Measurements from ENCODE around the gene TIAM1. TPM values are rescaled to one million over a fixed set of nuclear protein-coding genes. Genes with fewer than 3 reads are reported as not detected.

The TIAM1 gene
- total RNA-seq, 1 donor from 2014 or later: 23.3 TPM

DNA sequence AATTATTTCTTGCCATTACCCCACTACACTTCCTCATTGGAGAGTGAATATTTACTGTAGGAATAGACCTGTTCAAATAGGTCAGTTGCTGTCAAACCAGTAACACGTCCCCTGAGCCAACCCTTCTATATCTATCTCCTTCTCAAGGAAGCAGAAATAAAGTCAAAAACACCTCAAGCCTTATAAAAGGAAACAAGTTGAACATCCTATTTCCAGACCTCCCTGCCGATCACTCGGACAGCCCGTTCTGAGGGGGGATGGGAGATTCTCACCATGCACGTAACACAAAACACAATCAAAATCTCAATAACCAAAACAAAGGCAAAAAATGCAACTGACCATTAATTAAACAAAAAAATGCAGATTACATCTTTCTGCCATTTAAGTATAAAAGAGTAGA lies 184.3 kb downstream of the TIAM1 start:
- TF ChIP-seq, protein P1, sequence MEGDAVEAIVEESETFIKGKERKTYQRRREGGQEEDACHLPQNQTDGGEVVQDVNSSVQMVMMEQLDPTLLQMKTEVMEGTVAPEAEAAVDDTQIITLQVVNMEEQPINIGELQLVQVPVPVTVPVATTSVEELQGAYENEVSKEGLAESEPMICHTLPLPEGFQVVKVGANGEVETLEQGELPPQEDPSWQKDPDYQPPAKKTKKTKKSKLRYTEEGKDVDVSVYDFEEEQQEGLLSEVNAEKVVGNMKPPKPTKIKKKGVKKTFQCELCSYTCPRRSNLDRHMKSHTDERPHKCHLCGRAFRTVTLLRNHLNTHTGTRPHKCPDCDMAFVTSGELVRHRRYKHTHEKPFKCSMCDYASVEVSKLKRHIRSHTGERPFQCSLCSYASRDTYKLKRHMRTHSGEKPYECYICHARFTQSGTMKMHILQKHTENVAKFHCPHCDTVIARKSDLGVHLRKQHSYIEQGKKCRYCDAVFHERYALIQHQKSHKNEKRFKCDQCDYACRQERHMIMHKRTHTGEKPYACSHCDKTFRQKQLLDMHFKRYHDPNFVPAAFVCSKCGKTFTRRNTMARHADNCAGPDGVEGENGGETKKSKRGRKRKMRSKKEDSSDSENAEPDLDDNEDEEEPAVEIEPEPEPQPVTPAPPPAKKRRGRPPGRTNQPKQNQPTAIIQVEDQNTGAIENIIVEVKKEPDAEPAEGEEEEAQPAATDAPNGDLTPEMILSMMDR (IDR thresholded peaks at IDR 0.05; ENCODE audit: partially characterized antibody, unreplicated experiment): no peak
- DNase-seq: no peak
- peak overlapping the region; percentile 91 for H3K4me3 Mint-ChIP-seq (ENCODE audit: unreplicated experiment)
- H3K27ac Mint-ChIP-seq (ENCODE audit: unreplicated experiment): no peak overlapping the region
- peaks cover 5% of the 10 kb centered on the region for H3K36me3 Mint-ChIP-seq (ENCODE audit: unreplicated experiment)
- no peaks in the 10 kb centered on the region for H3K27me3 Mint-ChIP-seq (ENCODE audit: unreplicated experiment)
- H3K4me1 Mint-ChIP-seq (ENCODE audit: low read depth, unreplicated experiment): peaks cover 24% of the 10 kb centered on the region
- peaks cover 2% of the 10 kb centered on the region for H3K9me3 Mint-ChIP-seq (ENCODE audit: unreplicated experiment)

DNA sequence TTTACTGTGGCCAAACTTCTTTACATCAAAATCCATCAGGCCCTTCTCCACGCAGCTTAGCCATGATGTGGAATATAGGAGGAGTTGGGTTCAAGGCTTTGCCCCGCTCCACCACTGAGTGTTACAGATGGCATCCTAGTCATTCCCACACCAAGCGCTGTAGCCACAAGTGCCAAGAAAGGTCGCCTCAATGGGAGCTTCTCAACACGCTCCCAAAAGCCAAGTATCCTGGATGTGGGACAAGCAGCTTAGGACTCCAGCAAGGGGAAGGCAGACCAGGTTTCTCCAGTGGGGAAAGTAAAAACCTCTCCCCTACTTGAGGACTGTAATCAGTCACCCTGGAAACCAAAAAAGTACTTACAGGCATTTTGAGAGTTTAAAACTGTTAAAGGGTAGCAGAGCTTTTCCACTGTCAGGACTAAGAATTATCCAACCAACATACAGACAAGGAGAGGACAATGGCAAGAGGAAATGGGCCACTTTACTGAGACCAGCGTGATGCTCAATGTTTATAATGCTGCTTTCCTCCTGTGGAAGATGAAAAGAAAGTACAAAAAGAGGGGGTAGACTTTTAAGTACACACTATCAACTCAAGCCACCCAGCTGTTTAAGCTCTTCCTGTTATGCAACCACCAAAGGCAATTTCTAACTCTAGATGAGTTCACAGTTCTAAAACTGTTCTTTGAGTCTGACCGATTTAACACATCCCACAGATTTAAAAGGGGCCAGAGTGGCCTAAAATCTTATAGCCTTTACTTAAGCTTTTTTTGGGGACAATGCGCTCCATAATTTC lies 185.1 kb downstream of the TIAM1 start:
- Mint-ChIP-seq H3K27me3 (ENCODE audit: unreplicated experiment) (peaks cover 1% of the 10 kb centered on the region), H3K27ac (ENCODE audit: unreplicated experiment) (no peak overlapping the region), H3K4me3 (ENCODE audit: unreplicated experiment) (no peak overlapping the region), H3K9me3 (ENCODE audit: unreplicated experiment) (peaks cover 2% of the 10 kb centered on the region), H3K4me1 (ENCODE audit: low read depth, unreplicated experiment) (peaks cover 24% of the 10 kb centered on the region), H3K36me3 (ENCODE audit: unreplicated experiment) (peaks cover 5% of the 10 kb centered on the region)
- DNase-seq: no peak
- TF ChIP-seq, protein P1 (IDR thresholded peaks at IDR 0.05; ENCODE audit: partially characterized antibody, unreplicated experiment): no peak

DNA sequence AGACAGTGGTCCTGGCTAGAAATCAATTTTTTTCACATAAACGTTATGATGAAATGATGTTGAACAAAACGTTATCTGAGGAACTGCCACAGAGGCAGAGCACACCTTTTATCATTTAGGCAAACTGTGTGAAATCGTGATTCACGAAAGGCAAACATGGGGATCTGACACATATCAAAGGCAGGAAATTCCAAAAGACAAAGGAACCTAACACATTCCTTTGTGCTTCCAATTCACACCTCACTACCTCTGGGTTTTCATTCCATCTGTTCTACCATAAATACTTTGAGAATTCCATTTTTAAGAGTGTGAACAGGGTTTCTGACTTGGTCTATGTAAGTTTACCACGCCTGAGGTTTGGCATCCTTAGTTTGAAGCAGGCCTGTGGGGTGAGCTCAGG lies 186.3 kb downstream of the TIAM1 start:
- TF ChIP-seq, protein P1 (IDR thresholded peaks at IDR 0.05; ENCODE audit: partially characterized antibody, unreplicated experiment): no peak
- Mint-ChIP-seq H3K4me1 (ENCODE audit: low read depth, unreplicated experiment) (peaks cover 22% of the 10 kb centered on the region), H3K9me3 (ENCODE audit: unreplicated experiment) (peaks cover 2% of the 10 kb centered on the region), H3K4me3 (ENCODE audit: unreplicated experiment) (no peak overlapping the region), H3K27ac (ENCODE audit: unreplicated experiment) (no peak overlapping the region), H3K27me3 (ENCODE audit: unreplicated experiment) (peaks cover 1% of the 10 kb centered on the region), H3K36me3 (ENCODE audit: unreplicated experiment) (peaks cover 5% of the 10 kb centered on the region)
- no peak for DNase-seq

DNA sequence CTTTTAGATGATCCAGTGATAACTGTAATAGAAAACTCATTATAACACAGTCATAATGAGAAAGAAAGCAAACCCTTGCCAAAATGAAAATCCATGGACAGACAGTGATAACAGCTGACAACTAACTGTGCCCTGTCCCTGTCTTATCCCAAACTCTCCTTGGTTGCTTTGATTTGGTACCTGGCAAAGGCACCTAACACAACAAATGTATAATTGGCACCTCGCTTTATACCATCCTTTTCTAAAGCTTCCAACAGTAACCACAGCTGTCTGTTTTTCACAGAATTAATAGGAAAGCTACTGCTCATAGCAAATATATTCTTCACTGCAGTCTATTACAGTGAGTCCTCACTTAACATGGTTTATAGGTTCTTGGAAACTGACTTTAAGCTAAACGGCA lies 187.4 kb downstream of the TIAM1 start:
- peaks cover 1% of the 10 kb centered on the region for H3K27me3 Mint-ChIP-seq (ENCODE audit: unreplicated experiment)
- peaks cover 17% of the 10 kb centered on the region for H3K4me1 Mint-ChIP-seq (ENCODE audit: low read depth, unreplicated experiment)
- H3K4me3 Mint-ChIP-seq (ENCODE audit: unreplicated experiment): no peak overlapping the region
- H3K27ac Mint-ChIP-seq (ENCODE audit: unreplicated experiment): no peak overlapping the region
- no peak for DNase-seq
- TF ChIP-seq, protein P1 (IDR thresholded peaks at IDR 0.05; ENCODE audit: partially characterized antibody, unreplicated experiment): no peak
- peaks cover 5% of the 10 kb centered on the region for H3K36me3 Mint-ChIP-seq (ENCODE audit: unreplicated experiment)
- H3K9me3 Mint-ChIP-seq (ENCODE audit: unreplicated experiment): peaks cover 2% of the 10 kb centered on the region

DNA sequence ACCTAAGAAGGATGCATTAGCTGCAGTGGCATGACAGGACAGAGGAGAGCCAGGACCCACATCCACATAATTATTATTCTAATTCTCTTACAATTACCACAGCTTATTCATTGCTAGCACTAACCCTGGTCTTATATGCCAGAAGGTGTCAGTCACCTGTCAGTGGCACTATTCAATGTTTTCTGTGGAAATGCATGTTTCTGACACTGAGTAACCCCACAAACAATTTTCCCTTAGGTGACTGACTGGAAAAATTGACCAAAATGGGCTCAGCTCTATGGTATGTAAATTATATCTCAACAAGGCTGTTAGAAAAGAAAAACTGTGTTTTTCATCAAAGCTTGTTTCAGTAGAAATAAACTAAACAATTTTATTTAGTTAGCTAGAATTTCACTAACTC lies 187.9 kb downstream of the TIAM1 start:
- peaks cover 2% of the 10 kb centered on the region for H3K9me3 Mint-ChIP-seq (ENCODE audit: unreplicated experiment)
- no peak overlapping the region for H3K4me3 Mint-ChIP-seq (ENCODE audit: unreplicated experiment)
- DNase-seq: no peak
- peaks cover 5% of the 10 kb centered on the region for H3K36me3 Mint-ChIP-seq (ENCODE audit: unreplicated experiment)
- TF ChIP-seq, protein P1 (IDR thresholded peaks at IDR 0.05; ENCODE audit: partially characterized antibody, unreplicated experiment): no peak
- H3K4me1 Mint-ChIP-seq (ENCODE audit: low read depth, unreplicated experiment): peaks cover 14% of the 10 kb centered on the region
- peaks cover 1% of the 10 kb centered on the region for H3K27me3 Mint-ChIP-seq (ENCODE audit: unreplicated experiment)
- H3K27ac Mint-ChIP-seq (ENCODE audit: unreplicated experiment): no peak overlapping the region
